ENCODE data around the gene HLA-A.

GRCh38 chr6:29926413-29927274, 15.7 kb upstream of the HLA-A start:
- TF ChIP-seq POLR2A (IDR thresholded peaks at IDR 0.05) (peak; percentile 62), CTCF (IDR thresholded peaks at IDR 0.05) (no peak)

Data from right lobe of liver (tissue), 4 donors.